HL-60 (cell line): ENCODE measurements around the gene COPS7B.

Source experiments
- CTCF ChIP-seq: IDR thresholded peaks from one replicate; pipeline ENCODE4 v1.5.1; 2011; ENCODE audit warnings: low read length, control low read depth, inconsistent platforms; ENCODE audit not compliant: insufficient read depth
- GABPA ChIP-seq: IDR thresholded peaks from 2 replicates; pipeline ENCODE4 v1.6.1; 2012; ENCODE audit warnings: low read depth
- POLR2AphosphoS5 ChIP-seq: IDR thresholded peaks from 2 replicates; pipeline ENCODE4 v1.6.1; 2012; ENCODE audit warnings: low read depth

- TF ChIP-seq CTCF (no peak), GABPA (no peak), POLR2AphosphoS5 (no peak)
Measured at GRCh38 chr2:231853105-231853504, 66.9 kb downstream of the COPS7B start.
